Right forelimb (tissue), 1 donor: ENCODE results near the gene UBE4A.

Source experiments
- DNase-seq: peaks from one replicate; pipeline ENCODE4 v3.0.0-alpha.2; 2018

UBE4A gene, protein sequence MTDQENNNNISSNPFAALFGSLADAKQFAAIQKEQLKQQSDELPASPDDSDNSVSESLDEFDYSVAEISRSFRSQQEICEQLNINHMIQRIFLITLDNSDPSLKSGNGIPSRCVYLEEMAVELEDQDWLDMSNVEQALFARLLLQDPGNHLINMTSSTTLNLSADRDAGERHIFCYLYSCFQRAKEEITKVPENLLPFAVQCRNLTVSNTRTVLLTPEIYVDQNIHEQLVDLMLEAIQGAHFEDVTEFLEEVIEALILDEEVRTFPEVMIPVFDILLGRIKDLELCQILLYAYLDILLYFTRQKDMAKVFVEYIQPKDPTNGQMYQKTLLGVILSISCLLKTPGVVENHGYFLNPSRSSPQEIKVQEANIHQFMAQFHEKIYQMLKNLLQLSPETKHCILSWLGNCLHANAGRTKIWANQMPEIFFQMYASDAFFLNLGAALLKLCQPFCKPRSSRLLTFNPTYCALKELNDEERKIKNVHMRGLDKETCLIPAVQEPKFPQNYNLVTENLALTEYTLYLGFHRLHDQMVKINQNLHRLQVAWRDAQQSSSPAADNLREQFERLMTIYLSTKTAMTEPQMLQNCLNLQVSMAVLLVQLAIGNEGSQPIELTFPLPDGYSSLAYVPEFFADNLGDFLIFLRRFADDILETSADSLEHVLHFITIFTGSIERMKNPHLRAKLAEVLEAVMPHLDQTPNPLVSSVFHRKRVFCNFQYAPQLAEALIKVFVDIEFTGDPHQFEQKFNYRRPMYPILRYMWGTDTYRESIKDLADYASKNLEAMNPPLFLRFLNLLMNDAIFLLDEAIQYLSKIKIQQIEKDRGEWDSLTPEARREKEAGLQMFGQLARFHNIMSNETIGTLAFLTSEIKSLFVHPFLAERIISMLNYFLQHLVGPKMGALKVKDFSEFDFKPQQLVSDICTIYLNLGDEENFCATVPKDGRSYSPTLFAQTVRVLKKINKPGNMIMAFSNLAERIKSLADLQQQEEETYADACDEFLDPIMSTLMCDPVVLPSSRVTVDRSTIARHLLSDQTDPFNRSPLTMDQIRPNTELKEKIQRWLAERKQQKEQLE

DNA sequence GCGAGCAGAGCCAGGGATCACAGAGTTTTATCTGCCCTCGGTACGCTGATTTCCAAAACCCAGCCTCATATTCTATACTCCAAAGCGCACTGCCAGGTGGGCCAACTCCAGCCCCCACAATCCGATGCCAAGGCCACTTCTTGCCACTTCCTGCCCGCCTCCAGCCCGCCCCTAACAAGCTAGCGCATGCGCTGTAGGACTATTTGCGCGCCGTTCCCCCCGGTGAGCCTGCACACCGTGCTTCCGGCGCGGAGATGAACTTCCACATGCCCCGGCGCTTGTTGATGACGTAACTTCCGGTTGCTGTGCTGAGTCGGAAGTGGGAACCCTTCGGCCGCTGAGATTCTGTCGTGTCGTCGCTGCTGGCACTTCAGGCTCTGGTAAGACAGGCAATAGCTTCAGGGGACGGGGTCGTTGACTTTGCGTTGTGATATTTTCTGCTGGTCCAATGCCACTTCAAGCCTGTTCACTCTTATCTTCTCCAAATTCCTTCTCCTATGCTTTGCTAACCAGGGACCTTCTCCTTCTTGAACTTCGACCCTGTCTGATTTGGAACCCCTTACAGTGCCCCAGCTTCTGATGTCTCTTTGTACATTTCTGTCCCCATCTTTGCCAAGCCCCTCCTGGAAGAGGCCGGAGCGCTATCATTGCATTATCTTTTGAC, at the start of gene UBE4A:
Gene UBE4A, plus strand, starts transcription at position 306 of the 664 bp plus-strand sequence. CDS start 5,481 bp downstream, outside the sequence.
- DNase-seq: peak; percentile 94

DNA sequence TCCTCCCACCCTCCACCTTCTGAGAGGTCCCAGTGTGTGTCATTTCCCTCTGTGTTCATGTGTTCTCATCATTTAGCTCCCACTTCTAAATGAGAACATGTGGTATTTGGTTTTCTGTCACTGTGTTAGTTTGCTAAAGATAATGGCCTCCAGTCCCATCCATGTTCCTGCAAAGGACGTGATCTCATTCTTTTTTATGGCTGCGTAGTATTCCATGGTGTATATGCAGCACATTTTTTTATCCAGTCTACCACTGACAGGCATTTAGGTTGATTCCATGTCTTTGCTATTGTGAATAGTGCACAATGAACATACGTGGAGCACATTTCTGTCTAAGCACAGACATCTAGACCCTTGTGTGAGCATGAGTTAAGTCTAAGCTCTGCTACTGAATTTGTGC, 49.1 kb upstream of the UBE4A start:
- DNase-seq: no peak

DNA sequence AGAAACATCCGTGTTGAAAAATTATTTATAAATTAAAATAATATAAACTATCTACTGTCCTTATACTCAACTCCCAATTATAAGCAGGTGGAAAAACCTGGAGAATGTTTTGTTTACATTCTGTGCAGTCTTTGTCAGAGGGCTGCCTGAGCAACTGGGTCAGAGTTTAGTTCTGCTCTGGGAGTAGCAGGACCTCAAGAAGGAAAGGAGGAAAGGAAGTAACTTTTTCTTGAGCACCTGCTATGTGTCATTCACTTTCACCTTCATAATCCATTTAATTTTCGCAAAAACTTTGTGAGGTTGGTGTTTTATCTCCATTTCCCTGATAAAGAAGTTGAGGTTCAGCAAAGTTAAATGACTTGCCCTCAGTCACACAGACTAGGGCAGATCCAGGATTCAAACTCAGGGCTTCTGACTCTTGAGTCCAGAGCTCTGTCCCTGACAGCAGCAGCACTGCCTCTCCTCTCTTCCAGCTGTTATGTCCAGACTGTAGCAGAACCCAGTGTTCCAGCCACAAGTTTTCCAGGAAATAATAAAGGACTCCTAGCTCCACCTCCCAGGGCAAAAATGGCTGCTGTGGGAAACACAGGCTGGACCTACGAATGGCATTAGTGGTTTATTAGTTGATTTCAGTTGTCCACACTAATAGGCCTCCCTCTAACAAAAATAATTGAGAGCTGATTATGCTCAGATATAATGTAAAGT, 48.5 kb upstream of the UBE4A start:
- no peak for DNase-seq

DNA sequence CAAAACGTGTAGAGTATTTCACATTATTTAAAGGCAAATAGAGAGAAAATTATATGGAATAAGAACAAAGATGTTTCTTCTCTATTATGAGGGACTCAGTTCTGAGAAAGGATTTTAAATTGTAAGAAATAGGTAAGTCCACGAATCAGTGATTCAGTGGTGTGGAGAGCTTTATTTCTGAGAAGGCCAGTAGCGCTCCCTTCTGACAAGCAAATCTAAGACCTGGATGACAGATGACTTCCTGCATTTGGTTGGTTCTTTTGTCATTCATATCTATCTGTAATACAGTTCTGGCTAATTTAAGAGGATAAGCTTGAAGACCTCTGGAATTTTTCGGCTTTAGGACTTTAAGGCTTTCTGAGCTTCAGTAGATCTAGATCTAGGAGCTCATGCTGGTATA, 47.9 kb upstream of the UBE4A start:
- no peak for DNase-seq

DNA sequence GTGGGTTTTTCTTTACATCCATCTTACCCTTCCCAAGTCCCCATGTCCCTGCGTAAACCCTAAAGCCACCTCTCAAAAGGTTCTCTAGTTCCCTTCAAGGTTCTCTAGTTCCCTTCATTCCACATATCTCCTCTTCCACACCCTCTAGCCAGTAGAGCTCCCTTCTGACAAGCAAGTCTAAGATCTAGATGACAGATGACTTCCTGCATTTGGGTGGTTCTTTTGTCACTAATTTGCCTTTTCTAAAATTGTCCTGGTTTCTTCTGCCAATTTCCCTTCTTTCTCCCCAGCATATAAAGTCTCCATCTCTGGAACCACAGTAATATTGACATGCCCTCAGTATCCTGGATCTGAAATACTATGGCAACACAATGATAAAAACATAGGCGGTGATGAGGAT, 47.1 kb upstream of the UBE4A start:
- no peak for DNase-seq

DNA sequence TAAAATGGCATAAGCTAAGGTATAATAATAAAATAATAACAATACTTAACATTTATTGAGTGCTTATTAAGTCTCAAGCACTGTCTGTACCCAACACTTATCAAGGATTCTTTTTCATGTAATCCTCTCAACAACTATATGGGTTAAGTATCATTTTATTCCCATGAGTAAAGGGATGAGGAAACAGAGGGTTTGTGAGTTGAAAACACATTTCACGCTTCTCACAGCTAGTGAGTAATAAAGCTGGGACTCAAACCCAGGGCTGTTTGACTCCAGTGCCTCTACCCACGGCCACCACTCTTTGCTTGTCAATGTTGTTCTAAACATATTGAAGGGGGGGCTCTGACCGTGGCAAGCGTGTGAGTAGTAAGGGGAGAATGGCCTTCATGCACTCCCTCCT, 46.2 kb upstream of the UBE4A start:
- DNase-seq: no peak

DNA sequence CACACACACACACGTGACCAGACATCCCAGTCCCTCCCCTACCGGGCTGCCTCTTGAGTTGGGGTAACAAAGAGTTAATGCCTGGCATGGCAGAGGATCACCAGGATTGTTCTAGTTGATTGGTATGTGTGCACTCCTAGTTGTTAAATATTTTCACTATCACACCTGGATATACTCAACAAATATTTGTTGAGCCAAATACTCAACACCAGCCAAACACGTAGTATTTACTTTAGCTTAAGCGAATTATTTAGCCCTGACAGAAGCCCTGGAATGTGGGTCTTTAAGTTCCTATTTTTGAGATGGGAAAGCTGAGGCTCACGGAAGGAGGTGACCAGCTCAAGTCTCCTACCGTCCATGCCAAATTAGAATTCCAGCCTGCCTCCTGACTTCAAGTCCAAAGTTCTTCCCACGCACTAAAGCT, 44.4 kb upstream of the UBE4A start:
- no peak for DNase-seq

DNA sequence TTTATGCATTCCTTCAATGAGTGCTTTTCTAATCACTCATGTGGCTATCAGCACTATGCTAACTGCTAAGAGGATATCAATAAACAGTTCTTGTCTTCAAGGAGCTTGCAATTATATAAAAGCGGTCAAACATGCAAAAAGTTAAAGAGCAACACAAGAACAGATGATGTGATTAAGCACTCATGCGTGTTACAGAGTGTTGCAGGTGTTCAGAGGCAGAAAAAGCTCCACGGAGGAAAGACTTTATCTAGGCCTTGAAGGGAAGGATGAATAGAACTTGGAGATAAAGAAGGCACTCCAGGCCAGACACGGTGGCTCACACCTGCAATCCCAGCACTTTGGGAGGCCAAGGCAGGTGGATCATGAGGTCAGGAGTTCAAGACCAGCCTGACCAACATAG, 41.3 kb upstream of the UBE4A start:
- no peak for DNase-seq

DNA sequence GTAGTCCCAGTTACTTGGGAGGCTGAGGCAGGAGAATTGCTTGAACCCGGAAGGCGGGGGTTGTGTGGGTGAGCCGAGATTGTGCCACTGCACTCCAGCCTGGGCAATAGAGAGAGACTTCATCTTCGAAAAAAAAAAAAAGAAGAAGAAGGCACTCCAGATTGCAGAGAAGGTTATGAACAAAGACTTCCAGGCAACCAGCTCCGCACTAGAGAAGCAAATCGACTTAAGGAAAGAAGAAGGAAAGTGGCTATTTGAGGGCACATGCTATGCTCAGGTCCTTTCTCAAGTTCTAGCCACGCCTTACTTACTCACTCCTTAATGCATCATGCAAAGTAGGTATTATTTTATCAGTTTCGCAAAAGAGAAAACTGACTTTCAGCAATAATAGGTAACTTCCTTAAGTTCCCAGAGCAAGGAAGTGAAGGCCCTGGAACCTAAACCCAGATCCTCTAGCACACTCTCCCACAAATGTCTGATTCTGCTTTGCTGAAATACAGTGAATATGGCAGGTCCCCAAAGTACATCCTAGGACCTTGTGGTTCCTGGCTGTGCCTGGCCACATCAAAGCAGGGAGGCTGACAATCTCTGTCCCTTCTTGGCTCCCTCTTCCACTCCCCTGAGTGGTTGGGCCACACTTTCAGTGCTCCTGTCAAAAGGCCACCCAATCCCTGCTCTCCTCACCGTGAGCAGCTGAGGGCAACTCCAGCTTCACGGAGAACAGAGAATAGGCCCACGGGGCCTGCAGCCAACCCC, 40.6 kb upstream of the UBE4A start:
- DNase-seq: no peak

DNA sequence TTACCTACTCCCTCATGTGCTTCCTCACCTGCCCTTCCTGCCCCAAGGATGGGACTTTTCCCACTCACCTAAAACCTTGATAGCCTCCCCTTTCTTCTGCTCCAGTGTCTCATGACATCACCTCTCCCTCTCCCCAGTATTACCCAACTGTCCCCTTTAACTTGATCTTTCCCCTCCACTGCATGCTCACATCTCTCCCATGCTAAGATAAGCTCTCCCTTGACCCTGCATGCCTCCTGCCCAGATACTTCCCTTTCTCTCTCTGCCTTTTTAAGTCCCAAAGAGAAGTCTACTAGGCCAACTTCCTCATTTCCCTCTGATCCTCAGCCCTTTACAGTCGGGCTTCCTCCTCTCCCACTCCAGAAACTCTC, 40.1 kb upstream of the UBE4A start:
- DNase-seq: no peak

DNA sequence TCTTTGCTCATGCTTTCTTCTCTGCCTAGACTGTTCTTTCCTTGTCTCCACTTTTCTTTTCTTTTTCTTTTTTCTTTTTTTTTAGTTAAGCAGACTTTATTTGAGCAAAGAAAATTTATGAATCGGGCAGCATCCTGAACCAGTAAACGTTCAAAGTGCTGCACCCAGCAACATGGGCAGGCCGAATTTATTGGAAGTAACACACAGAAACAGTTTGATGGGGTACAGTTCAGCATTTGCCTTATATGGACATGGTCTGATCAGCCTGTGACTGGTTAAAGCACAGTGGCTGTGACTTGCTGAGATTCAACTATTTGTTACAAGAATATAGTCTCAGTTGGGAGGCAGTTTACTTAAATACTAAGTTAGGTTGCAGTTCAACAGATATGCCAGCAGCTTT, 38.9 kb upstream of the UBE4A start:
- DNase-seq: no peak

DNA sequence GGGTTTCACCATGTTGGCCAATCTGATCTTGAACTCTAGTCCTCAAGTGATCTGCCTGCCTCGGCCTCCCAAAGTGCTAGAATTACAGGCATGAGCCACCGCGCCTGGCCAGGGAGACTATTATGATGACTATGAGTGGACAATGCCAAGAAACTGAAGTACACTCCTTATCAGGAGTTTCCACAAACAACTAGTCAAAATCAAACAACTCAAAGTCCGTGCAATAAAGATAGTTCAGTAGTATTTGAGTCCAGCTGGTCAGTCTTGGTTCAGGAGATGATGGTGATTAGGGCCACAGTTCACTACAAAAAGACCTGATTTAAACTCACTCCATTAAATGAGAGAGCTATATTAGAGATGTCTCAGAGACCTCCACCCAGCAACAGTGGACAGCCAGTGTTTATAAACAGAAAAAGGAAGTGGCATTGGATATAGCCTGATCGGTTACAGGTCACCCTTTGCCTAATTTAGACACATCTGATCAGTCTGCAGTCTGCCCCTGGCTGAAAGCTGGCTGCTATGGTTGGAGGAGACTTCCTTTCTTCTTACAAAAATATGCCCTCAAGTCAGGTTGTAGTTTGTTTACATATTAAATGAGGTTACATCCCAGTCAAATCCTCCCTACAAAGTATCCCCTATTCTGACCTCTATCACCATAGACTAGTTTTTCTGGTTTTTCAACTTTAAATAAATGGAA, 37.9 kb upstream of the UBE4A start:
- DNase-seq: no peak

DNA sequence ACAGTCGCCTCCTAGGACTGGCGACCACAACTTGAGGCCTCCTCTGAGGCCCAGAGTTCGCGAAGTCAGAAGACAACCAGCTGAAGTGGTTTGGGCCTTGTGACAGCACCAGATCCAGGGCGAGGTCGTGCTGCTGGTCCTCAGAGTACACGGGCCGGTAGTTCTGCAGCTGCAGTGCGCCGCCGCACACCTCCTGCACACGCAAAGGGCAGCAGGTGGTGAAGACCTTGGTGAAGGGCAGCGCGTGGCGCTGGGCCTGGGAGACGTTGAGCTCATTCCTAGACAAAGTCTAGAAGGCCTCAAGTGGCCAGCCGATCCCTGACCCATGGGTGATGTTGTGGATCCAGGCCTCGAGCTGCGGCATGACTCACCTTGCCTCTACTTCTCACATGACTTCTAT, 36.7 kb upstream of the UBE4A start:
- DNase-seq: no peak

DNA sequence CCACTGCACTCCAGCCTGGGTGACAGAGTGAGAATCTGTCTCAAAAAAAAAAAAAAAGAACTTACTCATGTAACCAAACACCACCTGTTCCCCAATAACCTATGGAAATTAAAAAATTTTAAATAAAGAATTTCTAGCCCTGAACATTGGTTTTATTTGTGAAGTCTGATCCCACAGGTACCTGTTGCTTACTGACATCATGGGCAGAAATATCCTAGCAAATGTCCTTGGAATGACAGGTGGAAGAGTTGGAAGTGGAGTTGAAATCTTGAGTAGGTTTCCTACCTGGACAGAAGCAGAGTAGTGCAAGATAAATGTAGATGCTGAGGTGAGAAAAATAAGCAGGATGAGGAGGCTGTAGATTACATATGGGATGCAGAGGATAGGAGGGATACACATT, 34.1 kb upstream of the UBE4A start:
- DNase-seq: no peak

DNA sequence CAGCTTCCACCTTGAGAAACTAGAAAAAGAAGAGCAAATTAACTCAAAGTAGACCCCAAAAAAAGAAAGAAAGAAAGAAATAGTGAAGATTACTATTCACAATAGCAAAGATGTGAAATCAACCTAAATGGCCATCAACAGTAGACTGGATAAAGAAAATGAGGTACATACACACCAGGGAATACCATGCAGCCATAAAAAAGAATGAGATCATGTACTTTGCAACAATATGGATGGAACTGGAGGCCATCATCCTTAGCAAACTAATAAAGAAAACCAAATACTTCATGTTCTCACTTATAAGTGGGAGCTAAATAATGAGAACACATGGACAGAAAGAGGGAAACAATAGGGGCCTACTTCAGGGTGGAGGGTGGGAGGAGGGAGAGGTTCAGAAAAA, 30.7 kb upstream of the UBE4A start:
- DNase-seq: no peak

DNA sequence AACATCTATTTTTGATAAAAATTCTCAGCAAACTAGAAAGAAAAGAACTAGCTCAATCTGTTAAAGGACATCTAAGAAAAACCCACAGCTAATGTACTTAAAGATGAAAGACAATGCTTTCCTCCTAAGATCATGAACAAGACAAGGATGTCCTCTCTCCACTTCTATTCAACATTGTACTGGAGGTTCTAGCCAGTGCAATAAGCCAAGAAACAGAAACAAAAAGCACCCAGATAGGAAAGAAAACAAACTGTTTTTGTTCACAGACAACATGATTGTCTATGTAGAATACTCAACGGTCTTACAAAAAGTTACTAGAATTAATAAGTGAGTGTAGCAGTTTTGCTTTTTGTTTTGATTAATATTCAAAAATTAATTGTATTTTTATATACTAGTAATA, 24.7 kb upstream of the UBE4A start:
- DNase-seq: no peak

DNA sequence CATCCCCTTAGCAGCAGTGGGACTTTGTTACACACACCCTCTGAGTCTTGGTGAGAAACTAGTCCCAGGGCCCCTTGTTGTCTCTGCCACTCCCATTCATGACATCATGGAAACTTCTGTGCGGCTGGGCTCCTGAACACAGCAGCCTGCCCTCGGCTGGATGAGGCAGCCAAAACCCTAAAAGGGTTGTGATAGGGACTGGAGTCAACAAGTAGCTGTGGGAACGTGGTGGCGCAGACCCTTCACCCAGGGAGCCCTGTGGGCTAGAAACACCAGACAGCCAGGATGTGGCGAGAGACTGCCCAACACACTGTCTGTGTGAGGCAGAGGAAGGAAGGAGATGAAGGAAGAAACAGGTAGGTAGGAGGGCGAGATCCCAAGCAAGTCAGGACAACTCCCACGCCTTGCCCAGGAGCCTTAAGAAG, 20.8 kb upstream of the UBE4A start:
- DNase-seq: no peak

DNA sequence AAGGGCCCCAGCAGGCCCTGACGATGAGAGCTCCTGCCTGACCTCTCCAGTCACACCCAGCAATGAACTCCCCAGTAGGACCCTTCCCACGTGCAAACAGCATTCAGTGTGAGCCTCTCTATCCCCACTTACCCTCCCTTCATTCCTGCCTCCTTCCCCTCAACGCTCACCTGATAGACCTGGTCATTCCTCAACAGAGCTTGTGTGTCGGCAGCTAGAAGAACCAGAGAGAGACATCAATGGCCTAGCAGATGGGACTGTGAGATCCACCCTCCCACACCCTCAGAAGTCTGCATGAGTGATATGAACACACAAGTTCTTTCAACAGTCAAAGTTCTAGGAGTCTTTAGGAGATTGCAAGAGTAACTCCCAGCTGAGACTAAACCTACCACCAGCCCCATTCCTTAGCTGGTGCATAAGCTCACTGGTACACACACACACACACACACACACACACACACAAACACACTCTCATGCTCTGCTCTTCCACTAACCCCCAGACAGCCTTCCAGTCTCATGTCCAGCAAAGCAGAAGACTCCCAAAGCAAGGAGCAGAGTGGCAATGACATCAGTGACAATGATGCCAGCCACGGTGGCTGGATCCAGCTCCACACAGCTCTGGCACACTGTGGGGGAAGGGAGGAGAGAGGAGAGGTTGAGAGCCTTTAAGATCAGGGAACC, 20.0 kb upstream of the UBE4A start:
- no peak for DNase-seq

DNA sequence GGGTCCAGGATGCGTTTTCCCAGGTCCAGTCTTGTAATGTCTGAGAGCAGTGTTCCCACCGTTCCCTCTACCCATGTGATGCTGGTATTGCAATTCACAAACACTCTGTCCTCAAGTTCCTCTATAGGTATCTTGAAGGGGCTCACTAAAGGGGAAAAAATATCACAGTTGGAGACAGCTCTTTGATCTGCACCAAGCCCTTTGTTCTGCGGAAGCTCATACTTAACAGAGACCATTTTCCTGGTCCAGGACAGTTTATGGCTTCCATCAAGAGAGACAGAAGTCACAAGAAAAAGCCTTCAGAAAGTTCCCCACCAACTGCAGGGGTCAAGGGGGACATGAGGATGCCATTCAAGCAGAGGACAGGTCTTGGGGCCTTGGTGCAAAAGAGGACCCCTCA, 19.0 kb upstream of the UBE4A start:
- DNase-seq: no peak

DNA sequence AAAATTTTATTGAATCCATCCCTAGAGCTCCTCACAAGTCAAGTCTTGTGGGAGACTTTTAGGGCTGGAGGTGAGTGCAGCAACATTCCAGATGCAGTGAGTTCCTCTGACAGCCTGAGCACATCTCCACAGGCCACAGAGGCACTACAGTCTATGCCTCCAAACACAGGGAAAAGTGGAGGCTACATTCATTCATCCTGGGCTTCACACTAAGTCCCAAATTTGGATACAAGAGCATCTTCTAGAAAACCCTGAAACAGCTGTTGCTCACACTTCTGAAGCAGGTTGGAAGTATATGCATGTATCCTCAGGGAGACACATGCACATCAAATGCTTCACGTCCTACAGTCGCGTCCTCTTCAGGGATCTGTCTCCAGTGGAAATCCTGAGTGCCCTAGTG, 18.1 kb upstream of the UBE4A start:
- DNase-seq: no peak
